AG09319 (cell line): Measurements from ENCODE around the gene STX1A.

Experiments
- DNase-seq: peaks from one replicate; pipeline ENCODE4 v3.0.0-alpha.2; 2010; ENCODE audit warnings: low read depth; ENCODE audit errors: extremely low read depth
- TF ChIP-seq, protein P1 (sequence below): IDR thresholded peaks from 2 replicates; pipeline ENCODE4 v1.5.1; 2011; ENCODE audit warnings: low read depth, mild to moderate bottlenecking, inconsistent platforms, low read length, moderate library complexity

Gene STX1A

DNA sequence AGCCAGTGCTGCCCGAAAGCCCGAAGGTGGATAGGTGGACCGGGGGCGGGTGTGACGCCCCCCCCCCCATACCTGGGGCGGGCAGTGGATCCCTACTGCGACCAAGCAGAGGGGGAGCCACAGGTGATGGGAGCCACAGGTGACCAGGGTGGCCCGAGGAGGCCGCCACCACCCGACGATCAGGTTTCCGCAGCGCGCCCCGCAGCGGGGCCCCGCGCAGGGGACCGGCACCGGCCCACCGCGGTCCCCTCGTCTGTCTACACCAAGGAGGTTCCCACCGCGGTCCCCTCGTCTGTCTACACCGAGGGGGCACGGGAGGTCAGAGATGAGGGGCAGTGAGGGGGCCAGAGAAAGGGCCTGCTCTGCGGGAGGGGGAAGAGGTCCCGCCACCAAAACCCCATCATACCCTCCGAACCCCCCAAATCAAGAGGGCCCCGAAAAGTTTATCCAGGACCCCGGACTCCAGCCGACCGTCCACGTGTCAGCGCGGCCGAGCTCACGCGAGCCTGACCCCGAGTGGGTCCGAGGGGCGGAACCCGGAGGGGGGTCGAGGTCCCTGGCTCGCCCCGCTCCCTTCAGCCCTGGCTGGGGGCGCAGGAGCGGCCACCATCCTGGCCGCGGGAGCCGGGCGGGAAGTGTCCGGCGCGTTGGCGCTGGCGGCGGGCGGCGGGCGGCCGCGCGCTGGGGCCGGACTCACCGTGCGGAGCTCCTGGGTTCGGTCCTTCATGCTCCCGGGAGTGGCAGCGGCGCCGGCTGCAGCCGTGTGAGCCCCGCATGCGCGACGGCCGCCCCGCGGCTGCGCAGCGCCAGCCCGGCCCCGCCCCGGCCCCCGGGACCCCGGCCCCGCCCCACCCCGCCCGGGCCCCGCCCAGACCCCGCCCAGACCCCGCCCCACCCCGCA, at the start of gene STX1A:
TSS of gene STX1A (minus strand) at position 765 of the 901 bp plus-strand sequence. CDS start at position 727, 38 bp downstream.
- no peak for DNase-seq
- TF ChIP-seq, protein P1, sequence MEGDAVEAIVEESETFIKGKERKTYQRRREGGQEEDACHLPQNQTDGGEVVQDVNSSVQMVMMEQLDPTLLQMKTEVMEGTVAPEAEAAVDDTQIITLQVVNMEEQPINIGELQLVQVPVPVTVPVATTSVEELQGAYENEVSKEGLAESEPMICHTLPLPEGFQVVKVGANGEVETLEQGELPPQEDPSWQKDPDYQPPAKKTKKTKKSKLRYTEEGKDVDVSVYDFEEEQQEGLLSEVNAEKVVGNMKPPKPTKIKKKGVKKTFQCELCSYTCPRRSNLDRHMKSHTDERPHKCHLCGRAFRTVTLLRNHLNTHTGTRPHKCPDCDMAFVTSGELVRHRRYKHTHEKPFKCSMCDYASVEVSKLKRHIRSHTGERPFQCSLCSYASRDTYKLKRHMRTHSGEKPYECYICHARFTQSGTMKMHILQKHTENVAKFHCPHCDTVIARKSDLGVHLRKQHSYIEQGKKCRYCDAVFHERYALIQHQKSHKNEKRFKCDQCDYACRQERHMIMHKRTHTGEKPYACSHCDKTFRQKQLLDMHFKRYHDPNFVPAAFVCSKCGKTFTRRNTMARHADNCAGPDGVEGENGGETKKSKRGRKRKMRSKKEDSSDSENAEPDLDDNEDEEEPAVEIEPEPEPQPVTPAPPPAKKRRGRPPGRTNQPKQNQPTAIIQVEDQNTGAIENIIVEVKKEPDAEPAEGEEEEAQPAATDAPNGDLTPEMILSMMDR = no peak

DNA sequence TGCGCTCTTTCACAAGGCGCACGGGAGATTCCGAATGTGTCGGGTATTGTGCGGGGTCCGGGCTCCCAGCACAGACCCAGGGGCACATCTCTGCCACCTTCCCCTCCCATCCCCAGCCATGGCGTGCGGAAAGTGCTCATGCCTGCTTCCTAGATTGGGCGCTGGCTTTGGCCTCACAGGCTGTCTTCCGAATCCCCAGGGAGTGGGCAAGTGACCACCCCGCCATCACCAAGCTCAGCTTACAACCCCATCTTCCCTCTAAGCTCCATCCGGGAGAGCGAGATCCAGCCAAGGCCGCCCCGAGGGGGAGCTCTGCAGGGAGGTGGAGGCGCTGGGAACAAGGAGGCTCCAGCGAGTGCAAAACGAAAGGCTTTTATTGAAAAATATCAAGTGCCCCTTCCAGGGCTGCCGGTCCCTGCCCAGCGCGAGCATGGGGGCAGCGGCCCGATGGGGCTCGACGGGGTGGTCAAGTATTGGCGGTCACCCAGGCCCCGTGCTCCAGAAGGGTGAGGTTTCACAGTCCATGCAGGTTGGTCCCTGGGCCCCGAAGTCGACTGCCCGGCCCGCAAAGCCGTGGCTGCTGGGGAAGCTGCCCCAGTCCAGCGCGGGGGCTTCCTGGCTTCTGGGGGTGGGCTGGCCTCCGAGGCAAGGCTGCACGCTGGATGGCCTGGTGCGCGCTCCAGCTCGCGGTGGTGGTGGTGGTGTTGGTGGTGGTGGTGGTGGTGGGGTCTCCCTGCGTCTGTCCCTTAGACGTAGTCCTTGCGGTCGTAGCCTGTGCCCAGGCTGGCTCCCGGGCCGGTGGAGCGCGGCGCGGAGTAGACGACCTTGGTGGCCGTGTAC, 49.4 kb upstream of the STX1A start:
- TF ChIP-seq, protein P1 = no peak
- no peak for DNase-seq

DNA sequence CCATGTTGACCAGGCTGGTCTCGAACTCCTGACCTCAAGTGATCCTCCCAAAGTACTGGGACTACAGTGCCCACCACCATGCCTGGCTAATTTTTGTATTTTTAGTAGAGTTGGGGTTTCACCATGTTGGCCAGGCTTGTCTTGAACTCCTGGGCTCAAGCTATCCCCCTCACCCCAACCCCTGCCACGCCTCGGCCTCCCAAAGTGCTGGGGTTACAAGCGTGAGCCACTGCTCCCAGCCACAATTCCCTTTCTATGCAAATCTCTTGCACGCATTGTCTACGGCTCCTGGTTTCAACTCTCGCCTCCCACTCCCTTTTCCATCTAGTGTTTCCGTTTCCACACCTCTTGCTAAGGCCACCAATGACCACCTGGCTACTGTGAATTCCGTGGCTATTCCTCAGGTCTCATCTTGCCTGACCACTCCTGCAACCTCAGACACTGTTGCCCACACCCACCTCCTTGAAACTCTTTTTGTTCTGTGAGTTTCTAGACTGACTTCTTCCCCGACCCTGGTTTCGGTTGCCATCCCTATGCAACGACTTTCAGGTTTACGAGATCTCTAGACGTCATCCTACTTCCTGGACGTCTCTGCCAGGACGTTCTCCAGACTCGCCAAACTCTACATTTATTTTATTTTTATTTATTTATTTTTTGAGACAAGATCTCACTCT, 47.2 kb upstream of the STX1A start:
- DNase-seq = no peak
- TF ChIP-seq, protein P1 = no peak

DNA sequence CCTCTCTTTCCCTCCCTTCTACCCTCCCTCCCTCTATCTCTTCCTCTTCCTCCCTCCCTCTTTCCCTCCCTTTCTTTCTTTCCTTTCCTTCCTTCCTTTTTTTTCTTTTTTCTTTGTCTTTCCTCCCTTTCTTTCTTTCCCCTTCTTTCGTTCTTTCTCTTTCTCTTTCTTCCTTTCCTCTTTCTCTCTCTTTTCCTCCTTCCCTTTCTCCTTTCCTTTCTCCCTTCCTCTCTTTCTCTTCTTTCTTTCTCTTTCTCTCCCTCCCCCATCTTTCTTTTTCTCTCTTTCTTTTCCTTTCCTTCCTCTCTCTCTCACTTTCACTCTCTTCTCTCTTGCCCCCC, 43.2 kb upstream of the STX1A start:
- TF ChIP-seq, protein P1 = no peak
- DNase-seq = no peak

DNA sequence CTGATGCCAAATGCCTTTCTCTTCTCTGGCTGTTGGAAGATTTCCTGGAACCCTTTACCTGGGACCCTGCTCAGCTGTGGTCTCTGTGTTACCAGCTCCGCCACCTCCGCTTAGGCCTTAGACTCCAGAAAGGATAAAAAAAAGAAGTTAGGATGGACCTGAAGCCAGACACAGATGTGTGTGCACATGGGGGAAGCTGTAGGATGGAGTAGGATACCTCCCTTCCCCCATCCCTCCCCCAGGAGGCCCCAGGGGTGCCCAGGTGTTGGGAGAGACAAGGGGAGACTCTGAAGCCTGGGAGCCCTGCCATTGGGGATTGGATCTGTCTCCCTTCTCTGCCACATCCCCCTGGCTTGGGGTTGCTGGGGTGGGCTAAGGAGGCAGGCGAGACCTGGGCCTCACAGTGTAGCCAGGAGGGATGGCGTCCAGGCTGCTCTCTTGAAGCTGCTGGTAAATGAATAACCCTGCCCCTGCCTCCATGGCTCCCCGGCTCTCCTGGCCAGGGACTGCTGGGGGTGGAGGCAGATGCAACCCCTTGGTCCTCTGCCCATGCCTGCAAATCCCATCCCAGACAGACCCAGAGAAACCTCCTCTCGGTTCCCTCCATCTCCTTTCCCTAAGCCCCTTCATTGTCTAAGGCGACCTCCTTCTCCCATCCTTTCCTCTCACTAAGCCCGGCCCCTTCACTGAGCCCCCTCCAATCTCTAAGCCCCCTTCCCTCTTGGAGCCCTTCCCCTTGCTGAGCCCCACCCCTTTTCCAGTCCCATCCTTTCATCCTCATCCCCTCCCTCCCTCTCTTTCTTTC, 42.6 kb upstream of the STX1A start:
- no peak for DNase-seq
- TF ChIP-seq, protein P1 = no peak

DNA sequence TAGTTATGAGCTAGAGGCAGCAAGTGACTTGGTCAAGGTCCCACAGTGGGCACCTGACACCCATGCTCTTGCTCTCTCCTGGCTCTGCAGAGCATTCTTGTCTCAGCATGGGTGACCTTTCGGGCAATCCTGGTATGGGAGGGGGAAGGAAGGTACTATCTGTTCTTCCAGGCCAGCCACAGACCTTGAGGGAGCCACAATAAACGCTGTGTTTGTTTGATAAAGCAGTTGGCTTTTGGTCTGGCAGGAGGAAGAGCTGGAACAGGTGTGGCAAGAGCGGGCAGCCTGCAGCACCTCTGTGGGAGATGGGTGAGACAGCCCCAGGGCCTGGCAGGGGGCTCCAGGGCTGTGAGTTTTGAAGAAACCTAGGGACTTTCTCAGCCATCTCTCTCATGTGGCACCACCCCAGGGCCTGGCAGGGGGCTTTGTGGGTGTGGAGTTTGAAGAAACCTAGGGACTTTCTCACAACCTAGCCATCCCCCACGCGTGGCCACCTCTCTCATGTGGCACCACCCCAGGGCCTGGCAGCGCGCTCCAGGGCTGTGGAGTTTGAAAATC, 39.2 kb upstream of the STX1A start:
- TF ChIP-seq, protein P1 = no peak
- DNase-seq = no peak
